Fibroblast of lung (primary cell): Measurements from ENCODE around the gene CCDC70. TPM values are rescaled to one million over a fixed set of nuclear protein-coding genes. Genes with fewer than 3 reads are reported as not detected.
A peak's percentile ranks its signal among the peaks of the same experiment; 100 is the strongest.

Experiments used
- DNase-seq, 2 donors: peaks; one replicate each; pipeline versions ENCODE4 v3.0.0 to v3.0.0-alpha.2; 2010; ENCODE audit warnings: low read depth in 2 of 2
- H2AFZ ChIP-seq: 2 replicates; pipeline ENCODE4 v1.5.1; 2012; ENCODE audit warnings: low read length, control low read depth, inconsistent platforms
- H3K27ac ChIP-seq: 2 replicates; pipeline ENCODE4 v1.5.1; 2011; ENCODE audit warnings: low read length, control low read depth; ENCODE audit not compliant: insufficient read depth
- H3K27me3 ChIP-seq: 2 replicates; pipeline ENCODE4 v1.5.1; 2011; ENCODE audit warnings: mild to moderate bottlenecking, low read length; ENCODE audit not compliant: control insufficient read depth, insufficient read depth
- H3K36me3 ChIP-seq: 2 replicates; pipeline ENCODE4 v1.5.1; 2011; ENCODE audit warnings: low read length; ENCODE audit not compliant: control insufficient read depth, insufficient read depth
- H3K4me1 ChIP-seq: 2 replicates; pipeline ENCODE4 v1.5.1; 2011; ENCODE audit warnings: low read length; ENCODE audit not compliant: control insufficient read depth, insufficient read depth; ENCODE audit errors: extremely low read depth
- H3K4me2 ChIP-seq: 2 replicates; pipeline ENCODE4 v1.5.1; 2011; ENCODE audit warnings: low read length, control low read depth; ENCODE audit not compliant: insufficient read depth; ENCODE audit errors: extremely low read depth
- H3K4me3 ChIP-seq, 4 experiments: fragments of 200-600 bp in 1 of 4; sonication (generic) in 1 of 4; replicated peaks in 1 of 4; 2 replicates each; pipeline ENCODE4 v1.5.1; 2011 to 2016; ENCODE audit warnings: low read length in 4 of 4, low read depth in 3 of 4, mild to moderate bottlenecking in 3 of 4, control low read depth in 2 of 4, inconsistent platforms in 1 of 4, mixed read lengths in 1 of 4; ENCODE audit not compliant: insufficient read depth in 1 of 4; ENCODE audit errors: control extremely low read depth in 1 of 4
- H3K79me2 ChIP-seq: 2 replicates; pipeline ENCODE4 v1.5.1; 2012; ENCODE audit warnings: mild to moderate bottlenecking, low read length, inconsistent platforms; ENCODE audit not compliant: control insufficient read depth, insufficient read depth
- H3K9ac ChIP-seq: 2 replicates; pipeline ENCODE4 v1.5.1; 2011; ENCODE audit warnings: mild to moderate bottlenecking, low read length, control low read depth; ENCODE audit not compliant: insufficient read depth
- H3K9me3 ChIP-seq: 2 replicates; pipeline ENCODE4 v1.5.1; 2012; ENCODE audit warnings: low read depth, low read length; ENCODE audit not compliant: control insufficient read depth, insufficient read depth
- H4K20me1 ChIP-seq: 2 replicates; pipeline ENCODE4 v1.5.1; 2011; ENCODE audit warnings: low read length; ENCODE audit not compliant: control insufficient read depth, insufficient read depth; ENCODE audit errors: extremely low read depth
- EZH2 ChIP-seq: IDR thresholded peaks from 2 replicates; pipeline ENCODE4 v1.5.1; 2012; ENCODE audit warnings: low read length, control low read depth, mild to moderate bottlenecking; ENCODE audit errors: missing control alignments
- polyA plus RNA-seq, 2 donors: library from polyadenylated mRNA; depleted of rRNA in 1 of 2; stranded (reverse) in 1 of 2; unstranded in 1 of 2; fragments of >200 nt; gene quantifications; 2 replicates each; pipeline ENCODE4 v1.2.1, GENCODE V29; 2011 to 2012; ENCODE audit warnings: missing spikeins in 1 of 2
- total RNA-seq: library from RNA; depleted of rRNA; stranded (reverse); fragments of >200 nt; gene quantifications from 2 replicates; pipeline ENCODE4 v1.2.1, GENCODE V29; 2014
- TF ChIP-seq, protein P1 (sequence below), 2 donors: IDR thresholded peaks in 1 of 2; conservative IDR thresholded peaks in 1 of 2; 1 replicate in 1 of 2; 2 replicates in 1 of 2; pipeline ENCODE4 v1.5.1; 2011 to 2012; ENCODE audit warnings: low read length in 2 of 2, control low read depth in 1 of 2, inconsistent platforms in 1 of 2, low read depth in 1 of 2, mild to moderate bottlenecking in 1 of 2

Gene CCDC70
- total and polyA plus RNA-seq, 2 donors (not counting 1 experiment from before 2014, with no cell fraction given) = not detected

- no peaks in the 10 kb centered on the region for H3K9me3 ChIP-seq
- H3K27ac ChIP-seq = no peak overlapping the region
- H3K4me3 ChIP-seq = no peak overlapping the region
- H3K9ac ChIP-seq = no peak overlapping the region
- H3K4me1 ChIP-seq = no peaks in the 10 kb centered on the region
- H4K20me1 ChIP-seq = no peaks in the 10 kb centered on the region
- peaks cover 8% of the 10 kb centered on the region for H3K27me3 ChIP-seq
- no peaks in the 10 kb centered on the region for H3K79me2 ChIP-seq
- no peak overlapping the region for H2AFZ ChIP-seq
- no peak for TF ChIP-seq EZH2
- TF ChIP-seq, protein P1, sequence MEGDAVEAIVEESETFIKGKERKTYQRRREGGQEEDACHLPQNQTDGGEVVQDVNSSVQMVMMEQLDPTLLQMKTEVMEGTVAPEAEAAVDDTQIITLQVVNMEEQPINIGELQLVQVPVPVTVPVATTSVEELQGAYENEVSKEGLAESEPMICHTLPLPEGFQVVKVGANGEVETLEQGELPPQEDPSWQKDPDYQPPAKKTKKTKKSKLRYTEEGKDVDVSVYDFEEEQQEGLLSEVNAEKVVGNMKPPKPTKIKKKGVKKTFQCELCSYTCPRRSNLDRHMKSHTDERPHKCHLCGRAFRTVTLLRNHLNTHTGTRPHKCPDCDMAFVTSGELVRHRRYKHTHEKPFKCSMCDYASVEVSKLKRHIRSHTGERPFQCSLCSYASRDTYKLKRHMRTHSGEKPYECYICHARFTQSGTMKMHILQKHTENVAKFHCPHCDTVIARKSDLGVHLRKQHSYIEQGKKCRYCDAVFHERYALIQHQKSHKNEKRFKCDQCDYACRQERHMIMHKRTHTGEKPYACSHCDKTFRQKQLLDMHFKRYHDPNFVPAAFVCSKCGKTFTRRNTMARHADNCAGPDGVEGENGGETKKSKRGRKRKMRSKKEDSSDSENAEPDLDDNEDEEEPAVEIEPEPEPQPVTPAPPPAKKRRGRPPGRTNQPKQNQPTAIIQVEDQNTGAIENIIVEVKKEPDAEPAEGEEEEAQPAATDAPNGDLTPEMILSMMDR (conservative IDR thresholded peaks at IDR 0.05 in 1 of 2, IDR thresholded peaks at IDR 0.05 in 1 of 2; ENCODE audit: low read depth in 1 of 2, low read length in 2 of 2) = no peak
- no peaks in the 10 kb centered on the region for H3K36me3 ChIP-seq
- DNase-seq = no peak
- no peak overlapping the region for H3K4me2 ChIP-seq
Observed at GRCh38 chr13:51834581-51835171, 27.1 kb upstream of the CCDC70 start.

GRCh38 chr13:51837016-51837415 is 24.8 kb upstream of the CCDC70 start:
- Histone ChIP-seq H3K27me3 (peaks cover 10% of the 10 kb centered on the region), H3K9ac (no peak overlapping the region), H3K4me3 (no peak overlapping the region), H3K79me2 (no peaks in the 10 kb centered on the region), H3K36me3 (no peaks in the 10 kb centered on the region), H3K4me1 (no peaks in the 10 kb centered on the region), H3K9me3 (no peaks in the 10 kb centered on the region), H3K4me2 (no peak overlapping the region), H4K20me1 (no peaks in the 10 kb centered on the region), H2AFZ (no peak overlapping the region), H3K27ac (no peak overlapping the region)
- TF ChIP-seq EZH2 = no peak
- TF ChIP-seq, protein P1 (conservative IDR thresholded peaks at IDR 0.05 in 1 of 2, IDR thresholded peaks at IDR 0.05 in 1 of 2; ENCODE audit: low read depth in 1 of 2, low read length in 2 of 2) = no peak
- DNase-seq = no peak

DNA sequence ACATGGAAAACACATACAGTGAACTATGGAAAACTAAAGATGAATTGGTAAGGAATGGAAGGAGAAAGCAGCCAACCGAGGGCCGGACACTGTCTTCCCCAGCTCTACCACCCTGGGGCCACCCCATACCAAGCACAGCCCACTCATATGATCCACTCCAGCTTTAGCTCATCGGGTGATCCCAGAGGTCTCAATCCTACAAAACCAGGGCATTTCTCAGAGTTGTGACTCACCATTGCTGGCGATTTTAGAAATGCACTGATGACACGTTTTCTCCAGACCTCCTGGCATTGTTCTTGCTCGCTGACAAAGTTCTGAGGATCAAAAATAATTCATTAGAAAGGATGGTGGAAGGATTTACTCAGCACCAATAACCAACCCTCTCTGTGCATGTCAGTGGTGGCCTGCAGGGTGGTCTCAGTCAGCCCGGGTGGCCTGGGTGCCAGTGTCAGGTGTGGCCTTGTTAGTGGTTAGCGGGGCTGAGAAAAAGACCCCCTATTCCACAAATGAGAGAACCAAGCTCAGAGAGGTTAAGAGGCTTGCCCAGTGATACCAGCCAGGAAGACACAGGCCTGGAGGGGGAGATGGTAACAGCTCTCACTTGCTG is 23.4 kb upstream of the CCDC70 start:
- no peak overlapping the region for H3K4me2 ChIP-seq
- H3K27ac ChIP-seq = no peak overlapping the region
- no peaks in the 10 kb centered on the region for H3K9me3 ChIP-seq
- no peak overlapping the region for H3K4me3 ChIP-seq
- H3K4me1 ChIP-seq = no peaks in the 10 kb centered on the region
- H2AFZ ChIP-seq = no peak overlapping the region
- DNase-seq = peak in 1 of 2 donors; percentile 83
- H3K27me3 ChIP-seq = peaks cover 13% of the 10 kb centered on the region
- no peak overlapping the region for H3K9ac ChIP-seq
- H3K36me3 ChIP-seq = no peaks in the 10 kb centered on the region
- H3K79me2 ChIP-seq = no peaks in the 10 kb centered on the region
- TF ChIP-seq, protein P1 (conservative IDR thresholded peaks at IDR 0.05 in 1 of 2, IDR thresholded peaks at IDR 0.05 in 1 of 2; ENCODE audit: low read depth in 1 of 2, low read length in 2 of 2) = no peak
- no peak for TF ChIP-seq EZH2
- H4K20me1 ChIP-seq = no peaks in the 10 kb centered on the region
